Neural crest cell (in vitro differentiated cells): ENCODE data around the gene CC2D1B. TPM values are rescaled to one million over a fixed set of nuclear protein-coding genes. Genes with fewer than 3 reads are reported as not detected.

Experiments used
- DNase-seq: peaks from one replicate; pipeline ENCODE4 v3.0.0; 2021; ENCODE audit warnings: low read depth, mixed read lengths, low spot score
- H3K27ac Mint-ChIP-seq: one replicate; pipeline ENCODE4 v1.8.0; 2021; ENCODE audit warnings: mild to moderate bottlenecking, mixed read lengths; ENCODE audit not compliant: unreplicated experiment
- H3K27me3 Mint-ChIP-seq: 2 replicates; pipeline ENCODE4 v1.8.0; 2021; ENCODE audit warnings: low read depth, mild to moderate bottlenecking, mixed read lengths
- H3K36me3 Mint-ChIP-seq: 2 replicates; pipeline ENCODE4 v1.8.0; 2021; ENCODE audit warnings: low read depth, mild to moderate bottlenecking, mixed read lengths
- H3K4me1 Mint-ChIP-seq: 2 replicates; pipeline ENCODE4 v1.8.0; 2021; ENCODE audit warnings: mixed read lengths
- H3K4me3 Mint-ChIP-seq: one replicate; pipeline ENCODE4 v1.8.0; 2021; ENCODE audit warnings: mild to moderate bottlenecking, mixed read lengths
- H3K9me3 Mint-ChIP-seq: 2 replicates; pipeline ENCODE4 v1.8.0; 2021; ENCODE audit warnings: mixed read lengths
- total RNA-seq: library from RNA; stranded (reverse); gene quantifications from 2 replicates; pipeline ENCODE4 v1.2.1, GENCODE V29; 2021
- TF ChIP-seq, protein P1 (sequence below): fragments of 200-600 bp; sonication (generic); conservative IDR thresholded peaks from 2 replicates; pipeline ENCODE4 v1.5.0; 2021; ENCODE audit warnings: antibody characterized with exemption, mild to moderate bottlenecking

The CC2D1B gene
- total RNA-seq, 1 donor from 2014 or later, result 34.5 TPM

GRCh38 chr1:52325786-52326185 lies 40.2 kb downstream of the CC2D1B start:
- no peak overlapping the region for H3K4me3 Mint-ChIP-seq
- no peaks in the 10 kb centered on the region for H3K9me3 Mint-ChIP-seq
- DNase-seq, result no peak
- H3K4me1 Mint-ChIP-seq, result no peaks in the 10 kb centered on the region
- TF ChIP-seq, protein P1, sequence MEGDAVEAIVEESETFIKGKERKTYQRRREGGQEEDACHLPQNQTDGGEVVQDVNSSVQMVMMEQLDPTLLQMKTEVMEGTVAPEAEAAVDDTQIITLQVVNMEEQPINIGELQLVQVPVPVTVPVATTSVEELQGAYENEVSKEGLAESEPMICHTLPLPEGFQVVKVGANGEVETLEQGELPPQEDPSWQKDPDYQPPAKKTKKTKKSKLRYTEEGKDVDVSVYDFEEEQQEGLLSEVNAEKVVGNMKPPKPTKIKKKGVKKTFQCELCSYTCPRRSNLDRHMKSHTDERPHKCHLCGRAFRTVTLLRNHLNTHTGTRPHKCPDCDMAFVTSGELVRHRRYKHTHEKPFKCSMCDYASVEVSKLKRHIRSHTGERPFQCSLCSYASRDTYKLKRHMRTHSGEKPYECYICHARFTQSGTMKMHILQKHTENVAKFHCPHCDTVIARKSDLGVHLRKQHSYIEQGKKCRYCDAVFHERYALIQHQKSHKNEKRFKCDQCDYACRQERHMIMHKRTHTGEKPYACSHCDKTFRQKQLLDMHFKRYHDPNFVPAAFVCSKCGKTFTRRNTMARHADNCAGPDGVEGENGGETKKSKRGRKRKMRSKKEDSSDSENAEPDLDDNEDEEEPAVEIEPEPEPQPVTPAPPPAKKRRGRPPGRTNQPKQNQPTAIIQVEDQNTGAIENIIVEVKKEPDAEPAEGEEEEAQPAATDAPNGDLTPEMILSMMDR, result no peak
- H3K27me3 Mint-ChIP-seq, result no peaks in the 10 kb centered on the region
- peaks cover 2% of the 10 kb centered on the region for H3K36me3 Mint-ChIP-seq
- H3K27ac Mint-ChIP-seq, result no peak overlapping the region

DNA sequence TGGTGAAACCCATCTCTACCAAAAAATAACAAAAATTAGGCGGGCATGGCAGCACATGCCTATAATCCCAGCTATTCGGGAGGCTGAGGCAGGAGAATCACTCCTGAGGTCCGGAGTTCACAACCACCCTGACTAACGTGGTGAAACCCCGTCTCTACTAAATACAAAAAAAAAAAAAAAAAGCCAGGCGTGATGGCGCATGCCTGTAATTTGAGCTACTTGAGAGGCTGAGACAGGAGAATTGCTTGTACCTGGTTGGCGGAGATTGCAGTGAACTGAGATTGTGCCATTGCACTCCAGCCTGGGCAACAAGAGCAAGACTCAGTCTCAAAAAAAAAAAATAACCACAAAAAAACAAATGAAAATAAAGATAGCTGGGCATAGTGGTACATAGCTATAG lies 42.3 kb downstream of the CC2D1B start:
- Mint-ChIP-seq H3K4me3 (no peak overlapping the region), H3K9me3 (no peaks in the 10 kb centered on the region), H3K36me3 (peaks cover 2% of the 10 kb centered on the region), H3K4me1 (no peaks in the 10 kb centered on the region), H3K27ac (no peak overlapping the region), H3K27me3 (no peaks in the 10 kb centered on the region)
- no peak for DNase-seq
- TF ChIP-seq, protein P1, result no peak

DNA sequence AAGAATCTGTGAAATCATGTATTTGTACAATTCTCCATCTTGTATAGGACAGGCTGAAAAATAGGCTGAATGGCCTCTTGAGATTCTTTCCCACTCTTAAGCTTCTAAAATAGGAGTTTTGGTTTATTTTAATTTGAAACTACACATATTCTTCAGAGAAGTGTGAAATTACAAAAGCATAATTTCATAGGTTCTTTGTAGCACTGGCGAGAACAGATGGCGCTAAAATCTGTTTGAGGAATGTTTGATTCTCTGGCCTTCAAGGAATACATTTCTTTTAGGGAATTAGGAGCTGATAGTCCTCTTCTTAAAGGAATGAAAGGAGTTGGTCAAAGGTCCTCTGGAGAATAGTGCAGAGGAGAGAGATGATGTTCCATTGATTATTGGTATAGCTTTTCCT lies 44.9 kb downstream of the CC2D1B start:
- no peak overlapping the region for H3K27ac Mint-ChIP-seq
- no peaks in the 10 kb centered on the region for H3K27me3 Mint-ChIP-seq
- H3K4me3 Mint-ChIP-seq, result no peak overlapping the region
- no peaks in the 10 kb centered on the region for H3K9me3 Mint-ChIP-seq
- DNase-seq, result no peak
- H3K4me1 Mint-ChIP-seq, result no peaks in the 10 kb centered on the region
- peaks cover 2% of the 10 kb centered on the region for H3K36me3 Mint-ChIP-seq
- TF ChIP-seq, protein P1, result no peak

DNA sequence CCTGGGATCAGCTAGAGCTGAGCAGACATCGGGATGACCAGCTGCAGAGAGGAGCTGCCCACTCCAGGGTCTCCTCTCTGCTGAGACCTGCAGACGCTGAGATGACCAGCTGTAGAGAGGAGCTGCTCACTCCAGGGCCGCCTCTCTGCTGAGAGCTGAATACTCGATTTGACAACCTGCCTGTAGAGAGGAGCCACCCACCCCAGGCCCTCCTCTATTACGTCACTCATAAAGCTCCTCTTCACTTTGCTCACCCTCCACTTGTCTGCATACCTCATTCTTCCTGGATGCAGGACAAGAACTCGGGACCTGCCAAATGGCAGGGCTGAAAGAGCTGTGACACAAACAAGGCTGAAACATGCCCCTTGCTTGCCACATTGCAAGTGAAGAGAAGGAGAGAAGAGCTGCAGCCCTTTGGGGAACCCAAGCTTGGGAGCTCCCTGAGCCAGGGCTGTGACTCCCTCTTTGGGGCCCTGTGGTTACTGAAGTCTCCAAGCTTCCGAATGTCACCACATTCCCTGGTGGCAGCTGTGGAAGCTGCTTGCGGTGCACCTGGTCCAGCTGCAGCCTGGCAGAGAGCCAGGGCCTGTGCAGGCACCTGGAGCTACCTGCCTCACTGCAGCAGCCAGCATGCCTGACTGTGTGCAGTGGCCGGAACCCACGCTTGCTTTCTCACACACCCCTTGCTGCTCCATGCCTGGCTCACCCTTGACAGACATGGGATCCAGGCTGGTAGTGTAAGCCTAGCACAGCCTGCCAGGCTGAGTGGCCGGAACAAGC lies 59.6 kb downstream of the CC2D1B start:
- TF ChIP-seq, protein P1, result no peak
- Mint-ChIP-seq H3K27ac (peak overlapping the region; percentile 27), H3K27me3 (no peaks in the 10 kb centered on the region), H3K4me1 (no peaks in the 10 kb centered on the region), H3K4me3 (no peak overlapping the region), H3K9me3 (no peaks in the 10 kb centered on the region), H3K36me3 (no peaks in the 10 kb centered on the region)
- DNase-seq, result no peak

GRCh38 chr1:52305417-52306226 lies 60.4 kb downstream of the CC2D1B start:
- Mint-ChIP-seq H3K9me3 (no peaks in the 10 kb centered on the region), H3K27me3 (no peaks in the 10 kb centered on the region), H3K27ac (no peak overlapping the region), H3K36me3 (no peaks in the 10 kb centered on the region), H3K4me1 (no peaks in the 10 kb centered on the region), H3K4me3 (no peak overlapping the region)
- TF ChIP-seq, protein P1, result no peak
- no peak for DNase-seq

Other genes starting within 250 kb of the CC2D1B start
- gene ZFYVE9, start 224.1 kb downstream of the CC2D1B start, total RNA-seq, result 28.0 and 29.7 TPM in 2 replicates
- gene ORC1, start 38.2 kb upstream of the CC2D1B start, total RNA-seq, result 36.9 and 38.5 TPM in 2 replicates
- gene PRPF38A, start 38.4 kb upstream of the CC2D1B start, total RNA-seq, result 81.1 and 83.6 TPM in 2 replicates
- 88.0 and 89.6 TPM in 2 replicates for gene TUT4, start 186.9 kb upstream of the CC2D1B start, total RNA-seq
- 30.6 and 31.1 TPM in 2 replicates for gene GPX7, start 236.2 kb upstream of the CC2D1B start, total RNA-seq